ENCODE measurements around the gene EVPL.

GRCh38 chr17:76009447-76009846 lies 17.7 kb downstream of the EVPL start:
- TF ChIP-seq EZH2 (IDR thresholded peaks at IDR 0.05) (no peak), POLR2AphosphoS5 (IDR thresholded peaks at IDR 0.05; ENCODE audit: borderline replicate concordance, low read depth, low read length) (no peak)

Measured in SK-N-MC (cell line).